ENCODE results near the gene CTBP2.

CTBP2 gene

DNA sequence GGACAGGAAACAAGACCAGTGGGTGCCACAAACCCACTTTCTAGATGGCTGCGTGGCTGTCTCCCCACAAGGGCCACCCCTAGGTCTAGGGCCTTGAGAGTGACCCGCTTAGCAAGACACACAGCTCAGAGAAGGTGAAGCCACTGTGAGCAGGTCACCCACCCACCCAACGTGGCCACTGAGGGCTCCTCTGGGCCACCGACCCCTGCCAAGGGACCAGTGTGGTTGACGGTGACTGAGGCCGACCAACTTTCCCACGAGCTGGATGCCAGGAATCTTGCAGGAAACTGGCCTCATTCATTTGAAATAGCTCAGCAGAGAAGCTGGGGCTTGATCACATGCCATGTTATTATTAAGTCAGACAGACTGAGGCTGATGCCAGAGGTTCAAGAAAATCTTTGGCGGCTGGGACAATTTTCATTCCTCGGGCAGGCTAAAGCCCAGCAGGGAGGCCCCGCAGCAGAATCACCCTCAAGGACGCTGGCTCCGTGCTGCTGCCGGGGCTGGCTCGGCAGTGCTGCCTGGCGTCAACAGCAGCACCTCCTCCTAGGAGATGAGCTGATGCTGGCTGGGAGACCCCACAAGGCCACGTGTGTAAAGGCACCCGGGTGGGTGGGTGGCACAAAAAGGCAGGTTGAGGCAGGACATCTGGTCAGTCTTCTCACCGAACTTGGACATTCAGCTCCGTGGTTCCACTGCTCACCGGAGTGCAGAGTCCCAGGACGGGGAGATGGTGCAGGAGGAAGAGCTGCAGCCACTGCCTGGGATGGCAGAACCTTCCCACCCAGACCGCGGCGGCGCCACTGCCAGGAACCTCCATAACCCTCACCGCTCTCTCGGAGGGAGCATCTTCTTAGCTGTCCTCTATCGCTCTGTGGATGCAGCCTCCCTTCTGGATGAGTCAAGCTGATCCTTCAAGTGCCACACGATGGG lies 160.7 kb downstream of the CTBP2 start:
- Histone ChIP-seq H3K36me3 (ENCODE audit: control insufficient read depth in 2 of 2, insufficient read depth in 2 of 2, low read length in 2 of 2) (peaks cover 67 to 77% of the 10 kb centered on the region in 2 donors), H3K4me3 (ENCODE audit: low read length in 2 of 2) (no peak overlapping the region), H3K9me3 (ENCODE audit: control insufficient read depth in 2 of 2, low read length in 2 of 2) (no peaks in the 10 kb centered on the region), H3K4me1 (ENCODE audit: control insufficient read depth in 2 of 2, insufficient read depth in 2 of 2, low read length in 2 of 2) (peaks cover 0 to 4% of the 10 kb centered on the region in 2 donors), H3K27me3 (ENCODE audit: control insufficient read depth in 2 of 2, insufficient read depth in 2 of 2, low read length in 2 of 2) (no peaks in the 10 kb centered on the region), H3K9ac (ENCODE audit: low read depth in 1 of 2, low read length in 2 of 2) (no peak overlapping the region), H3K27ac (ENCODE audit: low read depth in 2 of 2, low read length in 2 of 2) (no peak overlapping the region)

DNA sequence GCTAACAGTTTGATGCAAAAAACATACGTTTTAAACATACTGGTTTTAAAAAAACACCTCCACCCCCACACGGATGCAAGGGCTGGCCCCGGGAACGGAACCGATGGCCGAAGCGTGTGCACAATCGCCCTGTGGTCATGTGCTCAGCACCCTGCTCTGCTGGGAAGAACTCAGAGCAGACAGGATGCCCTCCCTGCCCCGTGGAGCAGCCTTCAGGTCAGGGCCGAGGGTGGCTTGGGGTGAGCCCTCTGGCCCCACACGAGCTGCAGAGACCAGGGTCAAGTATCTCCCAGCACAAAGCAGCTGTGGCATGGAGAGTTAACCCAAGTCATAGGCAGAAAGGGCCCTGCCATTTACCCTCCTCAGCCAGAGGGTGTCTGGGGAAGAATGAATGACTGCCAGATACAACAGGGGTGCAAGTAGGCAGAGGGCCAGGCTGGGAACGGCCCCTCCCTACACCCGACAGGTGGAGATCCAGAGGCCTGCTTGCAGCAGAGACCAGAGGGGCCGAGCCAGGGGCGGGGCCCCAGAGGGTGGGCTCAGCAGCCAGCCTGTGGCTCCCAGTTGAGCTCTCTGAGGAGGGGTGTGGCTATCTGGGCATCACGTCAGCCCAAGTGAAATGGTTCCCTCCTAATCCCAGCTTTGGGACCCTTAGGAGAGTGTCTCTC lies 161.6 kb downstream of the CTBP2 start:
- peaks cover 0 to 4% of the 10 kb centered on the region in 2 donors for H3K4me1 ChIP-seq (ENCODE audit: control insufficient read depth in 2 of 2, insufficient read depth in 2 of 2, low read length in 2 of 2)
- no peaks in the 10 kb centered on the region for H3K9me3 ChIP-seq (ENCODE audit: control insufficient read depth in 2 of 2, low read length in 2 of 2)
- no peaks in the 10 kb centered on the region for H3K27me3 ChIP-seq (ENCODE audit: control insufficient read depth in 2 of 2, insufficient read depth in 2 of 2, low read length in 2 of 2)
- H3K9ac ChIP-seq (ENCODE audit: low read depth in 1 of 2, low read length in 2 of 2) = no peak overlapping the region
- H3K36me3 ChIP-seq (ENCODE audit: control insufficient read depth in 2 of 2, insufficient read depth in 2 of 2, low read length in 2 of 2) = peaks cover 66 to 79% of the 10 kb centered on the region in 2 donors
- no peak overlapping the region for H3K27ac ChIP-seq (ENCODE audit: low read depth in 2 of 2, low read length in 2 of 2)
- H3K4me3 ChIP-seq (ENCODE audit: low read length in 2 of 2) = no peak overlapping the region

DNA sequence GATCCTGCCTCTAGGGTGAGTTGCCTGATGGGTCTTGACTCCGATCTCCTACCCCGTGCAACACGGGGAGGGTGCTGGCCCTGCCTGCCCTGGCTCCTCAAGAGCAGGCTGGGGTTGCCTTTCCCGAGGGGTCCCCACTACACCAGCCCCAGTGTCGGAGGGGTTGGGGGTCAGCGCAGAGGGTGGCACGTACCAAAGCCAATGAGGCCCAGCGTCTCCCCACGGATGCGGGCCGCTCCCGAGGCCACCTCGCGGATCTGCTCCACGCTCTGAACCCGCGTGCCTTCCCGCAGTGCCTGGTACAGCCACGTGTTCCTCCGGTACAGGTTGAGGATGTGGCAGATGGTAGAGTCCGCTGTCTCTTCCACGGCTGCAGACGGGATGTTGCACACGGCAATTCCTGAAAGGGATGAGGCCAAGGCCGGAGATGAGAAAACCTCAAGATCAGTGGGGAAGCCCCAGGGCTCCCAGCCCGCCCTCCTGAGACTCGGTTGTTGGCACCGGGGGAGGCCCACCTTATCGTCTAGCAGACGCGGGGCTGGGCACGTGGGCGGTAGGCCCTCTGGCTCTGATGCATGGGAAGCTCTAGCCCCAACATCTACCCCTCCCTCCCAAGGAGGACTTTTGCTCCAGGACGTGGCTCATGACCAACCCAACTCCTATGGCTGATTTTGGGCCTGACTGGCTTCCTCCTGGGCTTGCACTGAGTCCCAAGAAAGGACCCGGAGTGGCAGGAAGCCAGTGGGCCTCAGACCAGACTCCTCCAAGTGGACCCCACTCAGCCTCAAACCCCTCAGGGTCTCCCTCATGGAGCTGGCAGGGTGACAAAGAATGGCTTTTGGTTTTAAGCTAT lies 162.4 kb downstream of the CTBP2 start:
- H3K4me1 ChIP-seq (ENCODE audit: control insufficient read depth in 2 of 2, insufficient read depth in 2 of 2, low read length in 2 of 2) = peaks cover 0 to 4% of the 10 kb centered on the region in 2 donors
- H3K4me3 ChIP-seq (ENCODE audit: low read length in 2 of 2) = no peak overlapping the region
- no peaks in the 10 kb centered on the region for H3K9me3 ChIP-seq (ENCODE audit: control insufficient read depth in 2 of 2, low read length in 2 of 2)
- no peak overlapping the region for H3K27ac ChIP-seq (ENCODE audit: low read depth in 2 of 2, low read length in 2 of 2)
- H3K9ac ChIP-seq (ENCODE audit: low read depth in 1 of 2, low read length in 2 of 2) = no peak overlapping the region
- no peaks in the 10 kb centered on the region for H3K27me3 ChIP-seq (ENCODE audit: control insufficient read depth in 2 of 2, insufficient read depth in 2 of 2, low read length in 2 of 2)
- H3K36me3 ChIP-seq (ENCODE audit: control insufficient read depth in 2 of 2, insufficient read depth in 2 of 2, low read length in 2 of 2) = peaks cover 64 to 83% of the 10 kb centered on the region in 2 donors

DNA sequence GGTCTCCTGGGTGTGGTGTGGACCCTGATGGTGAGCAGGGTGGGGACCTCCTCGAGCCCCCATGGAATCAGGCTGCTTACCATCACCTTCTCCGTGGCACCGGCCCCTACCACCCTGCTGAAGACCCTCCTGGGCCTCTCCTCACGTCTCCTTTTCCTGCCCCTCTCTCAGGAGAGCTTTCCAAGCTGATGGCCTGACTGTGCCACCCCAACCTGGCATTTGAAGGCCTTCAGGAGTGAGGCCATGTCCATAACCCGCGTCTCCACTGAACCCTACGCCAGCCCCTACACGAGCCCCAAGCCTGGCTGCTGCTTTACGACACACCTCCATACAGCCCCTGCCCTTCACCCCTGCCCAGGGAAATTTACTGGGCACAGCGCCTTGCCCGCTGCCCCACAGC lies 163.1 kb downstream of the CTBP2 start:
- Histone ChIP-seq H3K27ac (ENCODE audit: low read depth in 2 of 2, low read length in 2 of 2) (no peak overlapping the region), H3K4me1 (ENCODE audit: control insufficient read depth in 2 of 2, insufficient read depth in 2 of 2, low read length in 2 of 2) (peaks cover 0 to 4% of the 10 kb centered on the region in 2 donors), H3K27me3 (ENCODE audit: control insufficient read depth in 2 of 2, insufficient read depth in 2 of 2, low read length in 2 of 2) (no peaks in the 10 kb centered on the region), H3K9me3 (ENCODE audit: control insufficient read depth in 2 of 2, low read length in 2 of 2) (no peaks in the 10 kb centered on the region), H3K9ac (ENCODE audit: low read depth in 1 of 2, low read length in 2 of 2) (no peak overlapping the region), H3K36me3 (ENCODE audit: control insufficient read depth in 2 of 2, insufficient read depth in 2 of 2, low read length in 2 of 2) (peaks cover 63 to 81% of the 10 kb centered on the region in 2 donors), H3K4me3 (ENCODE audit: low read length in 2 of 2) (no peak overlapping the region)

DNA sequence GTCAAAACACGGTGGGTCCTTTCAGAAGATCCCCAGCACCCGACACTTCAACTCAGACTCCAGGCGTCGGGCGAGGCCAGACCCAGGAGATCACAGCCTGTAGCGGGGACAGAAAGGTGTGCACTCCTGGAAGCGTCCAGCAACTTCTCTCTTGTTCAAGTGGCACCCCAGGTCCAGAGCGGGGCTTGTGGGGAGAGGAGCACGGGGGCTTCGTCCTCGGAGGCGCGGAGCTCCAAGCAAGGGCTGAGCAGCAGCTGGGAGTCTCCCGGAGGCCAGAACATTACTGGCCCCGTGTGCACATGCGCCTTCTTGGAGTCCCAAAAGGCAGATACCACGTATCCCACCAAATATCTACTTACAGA lies 163.5 kb downstream of the CTBP2 start:
- H3K9me3 ChIP-seq (ENCODE audit: control insufficient read depth in 2 of 2, low read length in 2 of 2) = no peaks in the 10 kb centered on the region
- H3K27ac ChIP-seq (ENCODE audit: low read depth in 2 of 2, low read length in 2 of 2) = no peak overlapping the region
- no peaks in the 10 kb centered on the region for H3K27me3 ChIP-seq (ENCODE audit: control insufficient read depth in 2 of 2, insufficient read depth in 2 of 2, low read length in 2 of 2)
- no peak overlapping the region for H3K9ac ChIP-seq (ENCODE audit: low read depth in 1 of 2, low read length in 2 of 2)
- peaks cover 62 to 82% of the 10 kb centered on the region in 2 donors for H3K36me3 ChIP-seq (ENCODE audit: control insufficient read depth in 2 of 2, insufficient read depth in 2 of 2, low read length in 2 of 2)
- H3K4me3 ChIP-seq (ENCODE audit: low read length in 2 of 2) = no peak overlapping the region
- peaks cover 0 to 4% of the 10 kb centered on the region in 2 donors for H3K4me1 ChIP-seq (ENCODE audit: control insufficient read depth in 2 of 2, insufficient read depth in 2 of 2, low read length in 2 of 2)

DNA sequence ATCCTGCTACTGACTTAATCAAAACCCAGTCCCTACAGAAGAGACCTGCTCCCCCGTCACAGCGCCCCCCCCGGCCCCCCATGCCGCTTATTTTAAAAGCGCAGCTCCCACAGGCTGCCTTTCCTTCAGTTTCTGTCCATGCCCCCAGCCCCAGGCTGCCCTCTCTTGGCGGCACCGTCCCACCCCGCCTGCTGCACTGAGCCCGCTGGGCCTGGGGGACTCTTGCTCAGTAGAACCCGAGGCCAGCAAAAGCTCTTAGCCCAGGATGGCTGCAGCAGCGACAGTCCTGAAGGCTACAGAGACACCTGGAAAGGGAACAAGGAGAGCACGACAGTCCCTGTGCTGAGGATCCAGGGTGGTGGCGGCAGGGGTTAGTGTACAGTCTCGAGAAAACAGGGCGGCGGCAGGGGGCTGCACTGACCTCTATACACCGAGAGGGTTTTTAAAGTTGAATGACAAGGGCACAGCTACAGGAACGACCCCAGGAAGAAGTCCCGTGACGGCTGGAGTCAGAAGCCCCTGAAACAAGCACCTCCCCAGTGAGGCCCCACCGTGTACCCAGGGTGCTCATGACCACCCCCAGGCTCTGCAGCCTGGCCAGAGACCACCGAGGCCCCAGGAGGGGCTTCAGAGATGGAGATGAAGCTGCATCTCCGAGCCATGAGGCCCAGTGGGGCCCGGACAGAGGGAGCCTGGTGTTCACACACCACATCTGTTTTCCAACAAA lies 164.1 kb downstream of the CTBP2 start:
- H3K4me1 ChIP-seq (ENCODE audit: control insufficient read depth in 2 of 2, insufficient read depth in 2 of 2, low read length in 2 of 2) = peaks cover 0 to 4% of the 10 kb centered on the region in 2 donors
- peaks cover 67 to 82% of the 10 kb centered on the region in 2 donors for H3K36me3 ChIP-seq (ENCODE audit: control insufficient read depth in 2 of 2, insufficient read depth in 2 of 2, low read length in 2 of 2)
- H3K4me3 ChIP-seq (ENCODE audit: low read length in 2 of 2) = no peak overlapping the region
- H3K9ac ChIP-seq (ENCODE audit: low read depth in 1 of 2, low read length in 2 of 2) = no peak overlapping the region
- no peaks in the 10 kb centered on the region for H3K27me3 ChIP-seq (ENCODE audit: control insufficient read depth in 2 of 2, insufficient read depth in 2 of 2, low read length in 2 of 2)
- no peak overlapping the region for H3K27ac ChIP-seq (ENCODE audit: low read depth in 2 of 2, low read length in 2 of 2)
- no peaks in the 10 kb centered on the region for H3K9me3 ChIP-seq (ENCODE audit: control insufficient read depth in 2 of 2, low read length in 2 of 2)

DNA sequence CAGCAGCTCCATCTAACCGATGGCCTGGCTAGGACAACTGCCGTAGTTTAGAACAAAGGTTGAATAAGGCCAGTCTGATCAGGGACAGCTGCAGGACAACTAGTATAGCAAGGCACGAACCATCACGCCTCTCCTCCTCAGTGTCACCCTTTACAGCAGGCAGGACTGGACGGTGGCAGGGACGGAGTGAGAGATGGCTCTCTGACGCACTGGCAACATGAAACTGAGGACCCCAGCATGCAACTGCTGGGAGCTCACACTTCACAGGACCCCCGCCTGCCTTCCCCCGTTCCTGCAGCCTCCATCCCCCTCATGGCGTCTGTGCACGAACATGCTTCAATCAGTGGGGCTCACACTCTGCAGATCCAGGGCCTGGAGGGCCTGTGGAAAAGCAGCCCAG lies 164.8 kb downstream of the CTBP2 start:
- Histone ChIP-seq H3K9me3 (ENCODE audit: control insufficient read depth in 2 of 2, low read length in 2 of 2) (no peaks in the 10 kb centered on the region), H3K4me1 (ENCODE audit: control insufficient read depth in 2 of 2, insufficient read depth in 2 of 2, low read length in 2 of 2) (peaks cover 0 to 4% of the 10 kb centered on the region in 2 donors), H3K36me3 (ENCODE audit: control insufficient read depth in 2 of 2, insufficient read depth in 2 of 2, low read length in 2 of 2) (peaks cover 72 to 86% of the 10 kb centered on the region in 2 donors), H3K27ac (ENCODE audit: low read depth in 2 of 2, low read length in 2 of 2) (no peak overlapping the region), H3K4me3 (ENCODE audit: low read length in 2 of 2) (no peak overlapping the region), H3K9ac (ENCODE audit: low read depth in 1 of 2, low read length in 2 of 2) (no peak overlapping the region), H3K27me3 (ENCODE audit: control insufficient read depth in 2 of 2, insufficient read depth in 2 of 2, low read length in 2 of 2) (no peaks in the 10 kb centered on the region)

DNA sequence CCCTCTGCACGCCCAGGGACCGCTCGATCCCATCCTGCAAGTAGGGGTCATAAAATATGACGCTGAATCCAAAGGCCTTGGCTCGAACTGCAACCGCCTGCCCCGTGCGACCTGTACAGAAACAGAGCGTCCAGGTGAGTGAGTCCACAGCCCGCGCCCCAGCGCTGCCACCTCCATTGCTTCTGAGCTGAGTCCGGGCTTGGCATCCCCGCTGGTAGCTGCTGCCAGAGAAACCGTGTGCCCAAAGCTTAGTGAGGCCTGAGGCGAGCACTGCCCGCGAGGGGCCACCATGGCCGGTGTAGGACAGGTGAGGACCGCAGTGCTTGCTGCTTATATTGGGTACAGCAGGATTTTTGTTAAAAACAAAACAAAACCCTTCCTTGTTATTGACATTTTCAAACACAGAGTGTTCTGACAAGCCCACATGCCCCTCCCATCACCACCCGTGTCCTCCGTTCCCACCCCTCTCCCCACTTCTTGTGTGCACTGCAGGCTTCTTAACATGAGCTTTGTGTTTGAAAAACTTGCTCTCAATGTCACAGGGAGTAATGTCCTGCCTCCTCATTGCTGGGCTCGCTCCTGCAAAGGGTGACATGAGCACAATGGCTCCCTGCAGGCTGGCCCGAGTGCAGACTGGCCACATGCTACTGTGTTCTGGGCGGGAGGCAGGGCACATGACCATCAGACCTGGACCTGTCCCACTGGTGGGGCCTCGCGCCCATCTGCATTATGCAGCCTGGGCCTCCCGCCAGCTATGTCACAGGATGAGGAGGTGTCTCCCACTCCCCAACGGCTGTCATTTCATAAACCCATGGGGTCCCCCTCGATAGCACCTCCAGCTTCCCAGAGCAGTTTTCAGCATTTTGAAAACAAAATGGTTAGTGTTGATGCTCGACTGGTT lies 165.5 kb downstream of the CTBP2 start:
- Histone ChIP-seq H3K9me3 (ENCODE audit: control insufficient read depth in 2 of 2, low read length in 2 of 2) (no peaks in the 10 kb centered on the region), H3K27me3 (ENCODE audit: control insufficient read depth in 2 of 2, insufficient read depth in 2 of 2, low read length in 2 of 2) (no peaks in the 10 kb centered on the region), H3K4me1 (ENCODE audit: control insufficient read depth in 2 of 2, insufficient read depth in 2 of 2, low read length in 2 of 2) (no peaks in the 10 kb centered on the region), H3K36me3 (ENCODE audit: control insufficient read depth in 2 of 2, insufficient read depth in 2 of 2, low read length in 2 of 2) (peaks cover 70 to 83% of the 10 kb centered on the region in 2 donors), H3K27ac (ENCODE audit: low read depth in 2 of 2, low read length in 2 of 2) (no peak overlapping the region), H3K9ac (ENCODE audit: low read depth in 1 of 2, low read length in 2 of 2) (no peak overlapping the region), H3K4me3 (ENCODE audit: low read length in 2 of 2) (no peak overlapping the region)

Measured in mucosa of rectum (tissue), 2 donors.